Pulmonary artery endothelial cell (primary cell): ENCODE results near the gene AMOTL1. TPM values are rescaled to one million over a fixed set of nuclear protein-coding genes. Genes with fewer than 3 reads are reported as not detected.

Experiments
- DNase-seq: peaks from one replicate; pipeline ENCODE4 v3.0.0-alpha.2; 2011; ENCODE audit warnings: low read depth, low spot score
- total RNA-seq: library from RNA; depleted of rRNA; stranded (reverse); fragments of >200 nt; gene quantifications from 2 replicates; pipeline ENCODE4 v1.2.3, GENCODE V29; 2014

Gene AMOTL1, protein sequence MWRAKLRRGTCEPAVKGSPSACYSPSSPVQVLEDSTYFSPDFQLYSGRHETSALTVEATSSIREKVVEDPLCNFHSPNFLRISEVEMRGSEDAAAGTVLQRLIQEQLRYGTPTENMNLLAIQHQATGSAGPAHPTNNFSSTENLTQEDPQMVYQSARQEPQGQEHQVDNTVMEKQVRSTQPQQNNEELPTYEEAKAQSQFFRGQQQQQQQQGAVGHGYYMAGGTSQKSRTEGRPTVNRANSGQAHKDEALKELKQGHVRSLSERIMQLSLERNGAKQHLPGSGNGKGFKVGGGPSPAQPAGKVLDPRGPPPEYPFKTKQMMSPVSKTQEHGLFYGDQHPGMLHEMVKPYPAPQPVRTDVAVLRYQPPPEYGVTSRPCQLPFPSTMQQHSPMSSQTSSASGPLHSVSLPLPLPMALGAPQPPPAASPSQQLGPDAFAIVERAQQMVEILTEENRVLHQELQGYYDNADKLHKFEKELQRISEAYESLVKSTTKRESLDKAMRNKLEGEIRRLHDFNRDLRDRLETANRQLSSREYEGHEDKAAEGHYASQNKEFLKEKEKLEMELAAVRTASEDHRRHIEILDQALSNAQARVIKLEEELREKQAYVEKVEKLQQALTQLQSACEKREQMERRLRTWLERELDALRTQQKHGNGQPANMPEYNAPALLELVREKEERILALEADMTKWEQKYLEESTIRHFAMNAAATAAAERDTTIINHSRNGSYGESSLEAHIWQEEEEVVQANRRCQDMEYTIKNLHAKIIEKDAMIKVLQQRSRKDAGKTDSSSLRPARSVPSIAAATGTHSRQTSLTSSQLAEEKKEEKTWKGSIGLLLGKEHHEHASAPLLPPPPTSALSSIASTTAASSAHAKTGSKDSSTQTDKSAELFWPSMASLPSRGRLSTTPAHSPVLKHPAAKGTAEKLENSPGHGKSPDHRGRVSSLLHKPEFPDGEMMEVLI
- total RNA-seq, result 46.2 and 49.5 TPM in 2 replicates

DNA sequence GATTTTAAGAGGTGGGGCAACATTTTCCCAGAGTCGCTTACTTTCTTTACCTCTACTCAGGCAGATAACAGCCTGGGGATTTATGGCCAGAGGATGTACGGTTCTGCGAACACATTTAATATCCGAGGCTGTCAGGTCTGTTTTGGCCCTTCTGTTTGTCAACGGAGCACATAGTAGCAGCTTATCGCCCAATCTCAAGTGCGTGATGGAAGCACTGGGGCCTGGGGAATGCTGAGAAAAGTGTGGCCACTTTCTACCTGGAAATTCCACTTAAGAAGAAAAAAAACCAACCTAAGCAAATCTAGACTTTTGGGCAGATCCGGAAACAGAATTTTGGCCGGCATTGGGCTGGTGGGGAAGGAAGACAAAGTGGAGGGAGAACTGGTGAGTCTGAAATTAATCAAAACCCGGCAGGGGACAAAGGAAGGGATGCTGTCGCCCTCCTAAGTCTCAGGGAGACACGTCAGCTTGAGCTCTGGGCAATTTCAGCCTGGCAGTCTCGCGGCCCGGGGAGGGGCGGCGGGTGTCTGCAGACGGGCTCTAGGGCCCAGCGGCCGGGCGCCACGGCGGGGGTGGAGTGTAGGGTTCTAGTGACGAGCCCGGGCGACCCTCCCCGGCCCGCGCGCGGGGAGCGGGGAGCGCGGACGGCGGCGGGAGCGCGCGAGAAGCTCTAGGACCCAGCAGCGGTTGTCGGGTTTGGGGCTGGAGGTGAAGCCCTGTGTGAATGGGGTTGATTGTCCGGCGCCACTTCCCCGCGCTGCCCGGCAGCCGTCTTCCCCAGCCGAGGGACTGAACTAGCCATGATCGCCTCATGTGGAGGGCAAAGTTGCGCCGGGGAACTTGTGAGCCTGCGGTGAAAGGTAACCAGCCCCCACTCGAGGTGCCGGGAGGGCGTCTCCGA, at the start of gene AMOTL1:
TSS of gene AMOTL1 (plus strand) at position 656 of the 901 bp plus-strand sequence. CDS start at position 812, 156 bp downstream.
- peak; percentile 57 for DNase-seq

DNA sequence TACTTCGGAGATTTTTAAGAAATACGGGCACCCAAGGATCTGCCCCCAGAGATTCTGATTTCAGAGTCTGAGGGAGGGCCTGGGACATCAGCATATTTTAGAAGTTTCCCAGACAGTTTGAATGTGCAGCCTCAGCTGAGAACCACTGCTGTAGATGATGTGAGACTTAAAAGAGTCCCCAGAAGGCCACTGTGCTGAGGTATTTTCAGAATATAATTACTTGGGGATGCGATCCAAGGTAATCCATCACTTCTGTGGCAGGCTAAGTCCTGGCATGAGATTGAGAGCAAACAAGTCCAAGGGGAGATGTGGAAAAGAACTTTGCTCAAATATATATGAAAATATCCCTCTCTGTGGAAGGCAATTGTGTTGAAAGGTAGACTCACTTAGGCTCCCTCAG, 48.3 kb upstream of the AMOTL1 start:
- DNase-seq, result no peak

DNA sequence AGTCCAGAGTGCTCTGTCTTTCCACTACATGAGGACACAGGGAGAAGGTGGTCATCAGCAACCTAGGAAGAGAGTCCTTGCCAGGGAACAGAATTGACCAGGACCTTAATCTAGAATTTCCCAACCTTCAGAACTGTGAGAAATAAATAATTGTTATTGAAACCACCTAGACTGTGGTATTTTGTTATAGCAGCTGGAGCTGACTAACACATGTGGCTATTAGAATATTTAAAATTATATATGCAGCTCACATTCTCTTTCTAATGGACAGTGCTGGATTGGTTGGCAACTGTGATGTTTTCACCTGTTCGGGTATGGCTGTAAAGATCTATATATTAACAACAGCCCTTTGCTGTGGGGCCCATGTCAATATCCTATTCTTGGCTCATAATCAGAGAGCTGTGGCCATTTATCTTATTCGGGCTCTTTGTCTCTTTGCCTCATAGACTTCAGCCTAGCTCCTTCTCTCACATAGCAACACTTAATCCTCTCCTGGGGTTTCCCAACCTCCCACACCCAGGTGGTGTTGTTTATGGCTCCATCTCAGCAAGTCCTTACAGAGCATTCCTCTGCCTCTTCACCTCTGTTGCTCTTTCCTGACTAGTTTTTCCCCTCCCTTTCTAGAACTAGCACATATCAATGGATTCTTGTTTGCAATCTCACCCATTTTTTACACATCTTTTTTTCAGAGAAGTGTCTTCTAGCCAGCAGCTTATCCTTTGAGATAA, 46.4 kb upstream of the AMOTL1 start:
- no peak for DNase-seq

DNA sequence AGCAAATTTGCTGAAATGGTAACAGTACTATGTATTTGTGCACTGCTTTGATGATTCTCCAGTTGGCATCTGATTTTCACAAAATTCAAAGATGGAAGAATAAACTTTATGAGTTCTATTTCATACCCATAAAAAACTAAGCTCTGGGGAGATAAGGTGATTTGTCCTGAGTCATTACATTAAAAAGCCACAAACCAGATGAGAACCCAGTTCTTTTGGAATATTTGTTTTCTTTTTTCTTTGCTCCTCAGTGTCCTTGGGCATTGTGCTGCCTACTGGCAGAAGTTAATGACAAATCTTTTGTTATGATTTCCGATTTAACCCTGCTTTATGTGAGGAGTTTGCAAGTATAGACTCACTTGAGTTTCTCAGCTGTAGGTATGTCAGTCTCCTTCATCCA, 45.4 kb upstream of the AMOTL1 start:
- DNase-seq, result no peak

DNA sequence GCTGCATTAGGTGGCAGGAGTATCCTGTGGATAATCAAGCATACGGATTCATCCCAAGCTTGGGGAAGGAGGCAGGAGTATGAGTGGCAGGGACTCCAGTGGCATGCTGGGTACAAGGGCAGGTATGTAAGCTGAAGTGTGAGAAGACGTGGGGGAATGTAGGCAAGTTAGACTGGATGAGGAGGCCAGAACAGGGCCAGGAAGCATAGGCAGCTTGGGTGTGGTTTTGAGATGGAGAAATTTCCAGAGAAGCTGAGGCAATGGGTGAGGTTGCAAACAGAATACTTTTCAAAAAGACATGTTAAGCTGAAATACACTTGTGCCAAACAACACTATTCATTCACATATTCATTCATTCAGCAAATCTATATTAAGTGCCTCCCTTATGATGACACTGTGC, 43.1 kb upstream of the AMOTL1 start:
- DNase-seq, result no peak

DNA sequence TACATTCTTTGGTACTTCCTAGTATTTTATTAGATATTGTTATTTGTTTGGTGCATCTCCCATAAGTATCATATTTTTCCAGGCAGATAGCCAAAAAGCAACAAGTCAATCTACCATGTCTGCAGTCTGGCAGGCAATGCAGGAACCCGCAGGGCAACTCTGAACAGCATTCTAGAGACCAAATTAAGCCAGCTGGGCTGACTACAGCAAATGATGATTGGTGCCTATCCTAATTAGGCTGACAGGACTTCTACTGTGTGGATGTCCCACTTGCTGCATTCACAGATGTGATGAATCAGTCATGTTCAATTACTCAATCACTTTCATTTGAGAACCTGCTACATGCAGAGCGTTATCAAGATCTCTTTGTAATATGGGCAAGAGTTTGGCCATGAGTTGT, 40.3 kb upstream of the AMOTL1 start:
- DNase-seq, result no peak

DNA sequence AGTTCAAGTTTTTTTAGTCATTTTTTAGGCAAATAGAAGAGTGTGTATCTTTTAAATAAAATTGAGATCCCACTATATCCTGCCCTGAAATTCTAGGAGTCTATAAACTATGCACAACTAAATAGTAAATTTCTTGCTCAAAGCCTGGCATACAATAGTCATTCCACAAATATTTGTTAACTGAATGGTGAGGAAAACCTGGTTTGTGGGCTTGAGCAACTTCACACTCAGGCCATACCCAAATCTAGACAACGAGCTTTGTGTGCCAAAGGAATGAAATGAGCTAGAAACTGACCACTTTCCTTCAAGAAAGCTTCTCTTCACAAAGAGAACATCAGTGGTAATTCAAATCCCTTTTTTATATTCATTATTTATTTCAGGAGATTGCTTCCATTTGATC, 39.6 kb upstream of the AMOTL1 start:
- no peak for DNase-seq

DNA sequence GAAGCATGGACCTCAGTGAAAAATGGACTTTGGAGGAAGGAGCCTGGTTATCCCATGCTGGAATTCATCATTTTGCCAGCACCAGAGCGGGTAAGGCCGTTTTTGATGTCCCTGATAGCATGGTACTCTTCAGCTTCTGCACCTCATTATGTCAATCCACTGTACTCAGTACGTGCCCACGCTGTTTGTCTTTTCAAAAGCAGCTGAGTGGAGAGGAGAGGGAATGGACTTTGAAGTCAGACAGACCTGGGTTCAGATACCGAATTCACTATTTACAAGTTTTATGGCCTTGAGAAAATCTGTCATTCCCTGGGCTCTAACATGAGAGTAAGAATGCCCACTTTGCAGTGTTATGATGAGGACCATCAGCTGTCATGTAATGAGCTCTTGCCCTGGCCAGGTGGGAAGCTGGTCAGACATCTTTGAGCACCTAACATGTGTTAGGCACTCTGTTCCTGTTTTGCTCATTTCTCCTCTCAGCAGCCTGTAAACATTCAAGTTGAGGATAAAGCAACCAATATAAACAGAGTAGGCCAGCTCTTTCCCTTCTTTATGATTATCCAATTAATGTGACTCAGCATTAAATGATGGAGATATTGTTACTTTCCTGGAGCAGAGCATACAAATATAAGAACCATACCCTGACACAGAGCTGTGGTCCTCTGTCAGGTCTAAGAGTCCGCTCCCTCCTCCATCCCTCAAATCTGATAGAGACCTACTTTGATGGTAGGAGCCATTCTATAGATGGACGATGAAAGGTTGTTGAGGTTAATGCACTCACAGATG, 39.0 kb upstream of the AMOTL1 start:
- no peak for DNase-seq

DNA sequence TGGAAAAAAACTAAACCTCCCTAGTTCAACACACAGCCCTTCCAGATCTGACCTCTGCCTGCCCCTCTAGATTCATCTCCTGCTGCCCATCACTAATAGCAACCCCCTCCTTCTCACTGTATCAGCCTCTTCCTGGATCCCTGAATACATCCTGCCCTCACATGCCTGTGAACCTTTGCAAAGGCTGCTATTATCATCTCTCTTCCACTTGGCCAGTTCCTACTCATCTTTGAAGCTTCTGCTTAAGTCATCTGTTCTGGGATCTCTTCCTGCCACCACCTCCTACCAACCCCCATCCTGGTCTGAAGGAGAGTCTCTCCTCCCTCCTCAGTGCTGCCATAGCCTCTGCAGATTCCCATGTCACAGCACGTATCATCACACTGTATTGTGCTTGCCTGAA, 38.0 kb upstream of the AMOTL1 start:
- no peak for DNase-seq

DNA sequence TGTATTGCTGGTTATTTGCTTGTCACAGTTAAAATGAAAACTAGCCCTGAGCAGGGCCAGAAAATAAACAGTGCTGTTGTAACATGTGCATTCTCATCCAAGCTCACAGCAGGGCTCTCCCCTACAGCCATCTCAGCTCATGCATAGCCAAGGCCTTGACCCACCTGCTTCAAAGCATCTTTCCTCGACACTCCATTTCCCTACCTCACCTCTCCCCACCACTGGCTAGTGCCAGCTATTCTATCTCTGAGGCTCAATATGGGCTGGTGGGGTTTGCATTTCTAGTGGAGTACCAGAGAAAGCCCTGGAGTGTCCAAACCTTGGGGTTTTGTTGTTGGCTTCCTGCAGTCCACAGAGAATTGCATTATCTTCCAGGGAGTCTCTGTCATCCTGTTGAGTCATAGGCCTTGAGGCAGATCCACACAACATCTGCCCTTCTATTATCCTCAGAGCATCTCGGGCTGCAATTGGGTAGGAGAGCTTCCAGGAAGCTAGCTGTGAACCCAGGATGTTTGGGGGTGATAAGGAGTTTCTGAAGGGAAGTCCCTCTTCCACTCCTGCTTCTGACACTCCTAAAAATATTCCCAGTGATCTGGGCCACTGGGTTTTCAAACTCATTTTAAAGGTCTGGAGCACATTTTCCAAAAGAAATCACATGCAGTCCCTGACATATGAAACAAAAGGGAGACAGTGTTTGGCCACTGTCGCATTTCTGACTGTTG, 36.1 kb upstream of the AMOTL1 start:
- peak; percentile 13 for DNase-seq

DNA sequence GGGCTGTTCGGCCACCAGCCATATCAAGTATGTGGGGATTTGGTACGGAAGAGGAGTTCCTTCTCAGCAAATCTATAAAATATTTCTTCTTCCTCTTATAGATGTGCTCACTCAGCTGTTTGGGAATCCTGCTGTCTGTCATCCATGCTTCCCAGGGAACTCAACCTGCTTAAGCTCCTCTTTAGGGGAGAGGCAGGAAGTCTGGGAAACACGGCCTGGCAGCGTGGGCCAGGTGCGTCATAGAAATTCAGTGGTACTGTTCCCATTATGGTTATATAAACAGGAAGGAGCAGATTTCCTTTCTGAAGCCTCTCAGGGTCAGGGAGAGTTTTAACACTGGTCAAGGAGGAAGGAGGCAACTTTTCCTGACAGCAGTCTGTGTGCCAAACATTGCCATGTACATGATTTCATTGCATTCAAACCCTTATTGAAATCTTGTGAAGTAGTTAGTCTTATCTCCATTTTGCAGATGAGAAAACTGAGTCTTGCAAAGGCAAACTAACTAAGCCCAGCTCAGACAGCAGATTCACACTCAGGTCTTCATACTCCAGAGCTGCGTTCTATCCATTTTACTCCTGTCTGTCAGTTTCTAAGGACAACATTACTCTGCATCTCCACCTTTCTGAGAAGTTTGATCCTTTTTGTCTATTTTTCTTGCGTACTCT, 35.4 kb upstream of the AMOTL1 start:
- peak; percentile 90 for DNase-seq

DNA sequence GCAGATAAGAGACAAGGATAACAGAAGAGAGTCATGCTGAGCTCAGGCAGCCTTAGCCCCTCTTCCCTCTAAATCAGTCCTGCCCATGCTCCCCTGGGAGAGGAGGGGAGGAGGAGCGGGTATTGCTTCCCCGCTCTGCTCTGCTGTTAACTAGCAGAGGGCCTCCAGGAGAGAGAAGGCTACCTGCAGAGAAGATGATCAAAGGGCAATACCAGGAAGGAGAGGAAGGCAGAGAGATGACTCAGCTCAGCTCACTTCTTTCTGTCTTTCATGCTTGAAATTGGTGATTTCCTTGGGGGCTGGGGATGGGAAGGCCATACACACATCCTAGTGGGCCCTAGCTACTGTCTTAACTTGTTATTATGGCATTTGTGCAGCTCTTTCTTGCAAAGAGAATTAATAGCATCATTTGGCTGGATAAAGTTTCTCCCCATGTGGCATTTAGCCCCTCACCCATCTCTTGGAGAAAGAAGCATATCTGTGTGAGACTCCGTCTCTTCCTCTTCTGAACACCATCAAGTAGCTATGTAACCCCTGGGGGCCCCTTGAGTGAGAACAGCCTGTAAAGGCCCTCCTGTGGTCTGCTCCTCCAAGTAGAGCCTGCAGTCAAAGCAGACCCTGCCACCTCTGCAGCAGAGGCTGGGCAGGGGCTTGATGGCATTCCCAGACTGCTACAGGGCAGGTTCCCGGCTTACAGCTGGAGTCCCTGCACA, 33.4 kb upstream of the AMOTL1 start:
- no peak for DNase-seq

DNA sequence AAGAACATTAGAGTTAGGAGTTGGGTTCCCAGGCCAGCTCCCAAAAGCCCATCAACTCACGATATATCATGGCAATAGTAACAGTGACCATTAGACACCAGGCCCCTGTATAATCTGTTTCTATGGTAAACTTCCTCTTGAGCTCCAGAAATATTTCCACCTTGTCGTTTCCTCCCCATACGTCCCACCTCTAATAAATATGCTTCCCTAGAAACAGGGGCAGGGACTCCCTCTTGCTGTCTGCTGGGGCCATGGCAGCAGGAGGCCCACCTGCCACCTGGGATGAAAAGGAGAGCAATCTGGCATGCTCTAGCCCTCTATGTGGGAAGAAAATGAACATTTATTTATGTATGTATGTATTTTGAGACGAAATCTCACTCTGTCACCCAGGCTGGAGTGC, 32.2 kb upstream of the AMOTL1 start:
- DNase-seq, result no peak

DNA sequence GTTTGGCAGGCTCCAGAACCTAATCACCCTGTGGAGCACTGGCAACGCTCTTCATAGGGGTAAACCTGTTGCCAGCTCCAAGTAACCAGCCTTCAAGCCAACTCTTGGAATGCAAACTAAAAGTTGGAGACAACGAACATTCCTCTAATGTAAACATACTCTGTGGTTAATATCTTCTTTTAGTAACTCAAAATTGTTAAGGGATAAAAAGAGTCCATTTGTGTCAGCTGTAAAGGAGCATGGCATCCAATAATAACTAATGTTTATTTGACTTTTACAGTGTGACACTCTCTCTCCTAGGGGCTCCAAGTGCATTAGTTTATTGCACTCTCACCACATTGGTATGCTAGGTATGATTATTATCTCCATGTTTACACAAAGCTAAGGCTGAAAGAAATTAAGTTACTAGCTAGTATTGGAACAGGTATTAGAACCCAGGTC, 31.0 kb upstream of the AMOTL1 start:
- no peak for DNase-seq

DNA sequence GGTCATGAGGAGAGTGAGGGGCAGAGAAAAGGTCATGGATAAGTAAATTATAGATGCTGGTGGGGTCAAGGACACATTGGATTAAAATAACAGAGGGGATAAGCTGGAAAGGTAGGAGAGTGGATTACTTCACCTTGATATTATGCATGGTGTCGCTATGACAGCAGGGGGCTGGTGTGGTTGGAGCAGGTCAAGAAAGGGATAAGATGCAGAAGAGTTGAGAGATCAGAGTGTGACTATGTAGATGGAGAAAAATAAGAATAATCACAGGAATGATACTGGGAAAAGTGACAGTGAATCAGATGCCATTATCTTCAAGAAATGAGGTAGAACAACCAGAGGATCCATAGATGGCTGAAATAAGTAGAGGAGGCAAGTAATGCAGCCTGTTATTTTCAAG, 29.4 kb upstream of the AMOTL1 start:
- no peak for DNase-seq

DNA sequence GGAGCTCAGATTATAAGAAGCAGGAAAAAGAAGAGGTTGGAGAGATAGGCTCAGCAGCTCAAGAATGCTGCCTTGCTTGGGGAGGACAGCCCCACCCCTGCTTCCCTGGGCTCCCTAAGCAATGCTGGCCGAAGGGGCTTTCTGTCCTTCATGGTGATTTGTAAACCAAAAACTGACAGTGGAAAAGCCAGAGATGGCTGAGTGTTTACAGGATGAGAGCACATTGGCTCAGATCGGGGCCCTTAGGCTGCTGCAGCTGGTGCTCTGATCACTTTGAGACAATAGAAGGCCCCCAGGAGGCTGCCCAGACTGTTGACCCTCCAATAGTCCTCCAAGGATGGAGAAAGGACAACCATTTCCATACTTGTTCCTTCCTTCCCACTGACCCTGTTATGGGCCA, 28.8 kb upstream of the AMOTL1 start:
- no peak for DNase-seq

DNA sequence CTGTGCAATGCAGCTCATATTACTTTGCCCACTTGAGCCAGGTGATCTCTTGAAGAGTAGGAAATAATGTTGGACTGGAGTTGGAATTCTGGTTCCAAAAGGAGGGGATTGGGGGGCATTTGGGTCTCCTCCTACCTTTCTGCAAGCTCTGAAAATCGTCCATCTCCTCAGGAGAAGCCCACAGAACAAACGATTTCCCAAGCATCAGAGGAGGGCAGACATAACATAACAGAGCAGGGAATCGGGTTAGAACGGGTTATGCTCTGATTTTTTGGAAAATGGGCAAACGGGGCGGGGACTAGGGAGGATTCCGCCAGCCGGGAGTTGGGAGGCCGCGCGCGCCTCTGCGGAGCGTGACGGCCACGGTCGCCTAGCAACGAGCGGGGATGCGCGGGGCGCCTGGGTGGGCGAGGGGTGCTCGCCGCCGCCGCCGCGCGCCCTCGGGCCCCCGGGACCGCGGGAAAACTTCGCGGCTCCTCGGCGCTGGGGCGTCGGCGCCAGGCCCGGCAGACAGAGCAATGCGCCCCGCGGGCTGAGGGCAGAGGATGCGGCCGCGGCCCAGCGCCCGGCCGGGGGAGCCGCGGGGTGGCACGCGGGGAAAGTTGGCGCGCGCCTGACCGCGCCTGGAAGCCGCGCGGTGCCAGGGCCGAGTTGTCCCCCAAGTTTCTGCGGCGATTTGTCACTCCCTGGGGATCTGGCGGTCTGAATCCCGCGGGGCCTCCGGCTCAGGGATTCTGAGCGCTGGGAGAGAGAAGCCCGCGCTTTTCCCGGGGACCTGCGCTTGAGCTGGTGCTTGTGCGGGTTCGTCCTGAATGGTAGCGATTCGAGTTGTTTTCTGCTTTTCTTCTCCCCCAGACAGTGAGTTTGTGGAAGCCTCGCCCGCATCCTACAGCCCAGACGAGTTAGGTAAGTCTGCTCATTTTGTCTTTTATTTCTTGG, 27.8 kb upstream of the AMOTL1 start:
- no peak for DNase-seq
